Gastroesophageal sphincter (tissue), 3 donors: ENCODE data around the gene SCN4A.

Experiments used
- POLR2A ChIP-seq, 2 donors: fragments of 450-650 bp; IDR thresholded peaks; one replicate each; pipeline ENCODE4 v1.6.1; 2017; ENCODE audit warnings: antibody characterized with exemption in 2 of 2, mild to moderate bottlenecking in 2 of 2, moderate library complexity in 1 of 2
- POLR2AphosphoS5 ChIP-seq: sonication (generic); formaldehyde crosslinking; IDR thresholded peaks from one replicate; pipeline ENCODE4 v1.6.1; 2017; ENCODE audit warnings: antibody characterized with exemption
- TF ChIP-seq, protein P1 (sequence below), 4 experiments: fragments of 200-600 bp in 2 of 4; fragments of 450-650 bp in 2 of 4; sonication (generic) in 1 of 4; IDR thresholded peaks; one replicate each; pipeline ENCODE4 v1.5.1; 2017 to 2019; ENCODE audit warnings: antibody characterized with exemption in 4 of 4, mild to moderate bottlenecking in 2 of 4, moderate library complexity in 2 of 4

DNA sequence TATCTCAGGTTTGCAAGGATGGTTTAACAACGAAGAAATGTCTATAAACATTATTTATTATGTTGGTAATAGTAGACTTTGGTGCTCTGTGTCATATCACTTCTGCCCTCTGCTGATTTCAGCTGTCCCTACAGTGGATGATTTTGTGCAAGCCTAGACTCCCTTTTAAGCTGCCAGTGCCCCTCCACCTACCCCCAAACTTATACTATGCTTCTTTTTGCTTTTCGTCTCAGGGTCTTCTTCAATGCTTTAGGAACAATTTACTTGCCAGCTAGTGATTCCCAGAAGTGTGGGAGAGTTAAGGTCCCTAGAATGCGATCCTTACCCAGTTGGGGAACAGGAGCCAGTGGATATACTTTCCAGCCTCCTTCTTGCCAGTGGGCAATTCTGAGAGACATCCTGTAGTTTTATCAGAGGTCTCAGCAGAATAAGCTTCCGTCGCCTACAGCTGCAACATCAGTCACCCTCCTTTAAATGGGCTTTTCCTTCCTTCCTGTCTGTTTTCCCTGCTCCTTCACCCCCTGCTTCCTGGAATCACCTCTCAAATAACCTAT is 43.6 kb upstream of the SCN4A start:
- TF ChIP-seq POLR2AphosphoS5 (no peak), POLR2A (IDR thresholded peaks at IDR 0.05) (no peak)
- TF ChIP-seq, protein P1, sequence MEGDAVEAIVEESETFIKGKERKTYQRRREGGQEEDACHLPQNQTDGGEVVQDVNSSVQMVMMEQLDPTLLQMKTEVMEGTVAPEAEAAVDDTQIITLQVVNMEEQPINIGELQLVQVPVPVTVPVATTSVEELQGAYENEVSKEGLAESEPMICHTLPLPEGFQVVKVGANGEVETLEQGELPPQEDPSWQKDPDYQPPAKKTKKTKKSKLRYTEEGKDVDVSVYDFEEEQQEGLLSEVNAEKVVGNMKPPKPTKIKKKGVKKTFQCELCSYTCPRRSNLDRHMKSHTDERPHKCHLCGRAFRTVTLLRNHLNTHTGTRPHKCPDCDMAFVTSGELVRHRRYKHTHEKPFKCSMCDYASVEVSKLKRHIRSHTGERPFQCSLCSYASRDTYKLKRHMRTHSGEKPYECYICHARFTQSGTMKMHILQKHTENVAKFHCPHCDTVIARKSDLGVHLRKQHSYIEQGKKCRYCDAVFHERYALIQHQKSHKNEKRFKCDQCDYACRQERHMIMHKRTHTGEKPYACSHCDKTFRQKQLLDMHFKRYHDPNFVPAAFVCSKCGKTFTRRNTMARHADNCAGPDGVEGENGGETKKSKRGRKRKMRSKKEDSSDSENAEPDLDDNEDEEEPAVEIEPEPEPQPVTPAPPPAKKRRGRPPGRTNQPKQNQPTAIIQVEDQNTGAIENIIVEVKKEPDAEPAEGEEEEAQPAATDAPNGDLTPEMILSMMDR (IDR thresholded peaks at IDR 0.05), result peak in 2 of 4 experiments; percentile 7 to 22
